ENCODE results near the gene PAX8. TPM values are rescaled to one million over a fixed set of nuclear protein-coding genes. Genes with fewer than 3 reads are reported as not detected.
"Not testable (repeated sequence)": the region's sequence is repeated elsewhere in the genome, so short reads cannot be mapped to it uniquely, and the experiment has no call there.

Gene PAX8
- total RNA-seq, 4 donors from 2014 or later: 0.62 to 2.5 (median 1.1) TPM; not detected in 1

GRCh38 chr2:113316085-113316484 lies 37.4 kb upstream of the PAX8 start:
- H3K27ac ChIP-seq: no peak overlapping the region
- H3K27me3 ChIP-seq: no peaks in the 10 kb centered on the region
- no peak overlapping the region for H3K4me3 ChIP-seq
- no peaks in the 10 kb centered on the region for H3K9me3 ChIP-seq
- no peaks in the 10 kb centered on the region for H3K36me3 ChIP-seq
- no peak for ATAC-seq
- TF ChIP-seq EP300 (IDR thresholded peaks at IDR 0.05) (no peak), CTCF (IDR thresholded peaks at IDR 0.05) (no peak), POLR2AphosphoS5 (IDR thresholded peaks at IDR 0.05) (no peak), POLR2A (IDR thresholded peaks at IDR 0.05) (no peak)
- no peaks in the 10 kb centered on the region for H3K4me1 ChIP-seq
- 73 to 79% methylated on average over 2 of the region's 2 CpGs for WGBS, 2 donors (ENCODE audit: low coverage in 1 of 2)

- not testable (repeated sequence) for H3K9me3 ChIP-seq, H3K27ac ChIP-seq, ATAC-seq, H3K4me1 ChIP-seq, H3K4me3 ChIP-seq, H3K36me3 ChIP-seq, H3K27me3 ChIP-seq
Observed at GRCh38 chr2:113314663-113315062, 35.9 kb upstream of the PAX8 start.

- WGBS, 2 donors (ENCODE audit: low coverage in 1 of 2): 80 to 93% methylated on average over 2 of the region's 3 CpGs
- H3K27me3 ChIP-seq, H3K36me3 ChIP-seq, H3K27ac ChIP-seq, H3K4me1 ChIP-seq, H3K4me3 ChIP-seq, H3K9me3 ChIP-seq, ATAC-seq: not testable (repeated sequence)
Observed at GRCh38 chr2:113314176-113314575, 35.5 kb upstream of the PAX8 start.

- WGBS, 2 donors (ENCODE audit: low coverage in 1 of 2): 71 to 100% methylated on average over 1 of the region's 1 CpG
Observed at GRCh38 chr2:113311781-113312180, 33.1 kb upstream of the PAX8 start.

GRCh38 chr2:113311191-113311590 lies 32.5 kb upstream of the PAX8 start:
- H3K4me1 ChIP-seq, H3K4me3 ChIP-seq, H3K27ac ChIP-seq, H3K9me3 ChIP-seq, H3K36me3 ChIP-seq, ATAC-seq, H3K27me3 ChIP-seq: not testable (repeated sequence)
- 80 to 82% methylated on average over 1 to 3 of the region's 3 CpGs for WGBS, 2 donors (ENCODE audit: low coverage in 1 of 2)

More at GRCh38 chr2:113311781-113312180, 33.1 kb upstream of the PAX8 start:
- not testable (repeated sequence) for H3K4me1 ChIP-seq, ATAC-seq, H3K27ac ChIP-seq, H3K27me3 ChIP-seq, H3K9me3 ChIP-seq, H3K4me3 ChIP-seq, H3K36me3 ChIP-seq

GRCh38 chr2:113309655-113310387 lies 31.1 kb upstream of the PAX8 start:
- H3K9me3 ChIP-seq: no peaks in the 10 kb centered on the region
- no peaks in the 10 kb centered on the region for H3K4me1 ChIP-seq
- H3K27me3 ChIP-seq: no peaks in the 10 kb centered on the region
- ATAC-seq: peak; percentile 37
- no peak overlapping the region for H3K4me3 ChIP-seq
- TF ChIP-seq CTCF (IDR thresholded peaks at IDR 0.05) (no peak), EP300 (IDR thresholded peaks at IDR 0.05) (no peak), POLR2AphosphoS5 (IDR thresholded peaks at IDR 0.05) (no peak), POLR2A (IDR thresholded peaks at IDR 0.05) (no peak)
- 96% methylated on average over 4 of the region's 6 CpGs; no CpG with 5 or more reads in 1 of the 2 donors for WGBS, 2 donors (ENCODE audit: low coverage in 1 of 2)
- H3K27ac ChIP-seq: no peak overlapping the region
- no peaks in the 10 kb centered on the region for H3K36me3 ChIP-seq

- H3K36me3 ChIP-seq, H3K9me3 ChIP-seq, H3K27ac ChIP-seq, ATAC-seq, H3K27me3 ChIP-seq, H3K4me3 ChIP-seq, H3K4me1 ChIP-seq: not testable (repeated sequence)
Observed at GRCh38 chr2:113308784-113309183, 30.1 kb upstream of the PAX8 start.

GRCh38 chr2:113306207-113306606 lies 27.5 kb upstream of the PAX8 start:
- H3K27ac ChIP-seq, H3K36me3 ChIP-seq, H3K4me3 ChIP-seq, ATAC-seq, H3K9me3 ChIP-seq, H3K27me3 ChIP-seq, H3K4me1 ChIP-seq: not testable (repeated sequence)
- WGBS, 2 donors (ENCODE audit: low coverage in 1 of 2): 90 to 100% methylated on average over 1 of the region's 4 CpGs

- WGBS, 2 donors (ENCODE audit: low coverage in 1 of 2): 55% methylated on average over 2 of the region's 15 CpGs; no CpG with 5 or more reads in 1 of the 2 donors
- H3K4me3 ChIP-seq, H3K27me3 ChIP-seq, H3K9me3 ChIP-seq, H3K36me3 ChIP-seq, H3K27ac ChIP-seq, ATAC-seq, H3K4me1 ChIP-seq: not testable (repeated sequence)
Observed at GRCh38 chr2:113305749-113306148, 27.0 kb upstream of the PAX8 start.

Data from gastroesophageal sphincter (tissue), 4 donors.